ENCODE measurements around the gene ZCCHC10.

DNA sequence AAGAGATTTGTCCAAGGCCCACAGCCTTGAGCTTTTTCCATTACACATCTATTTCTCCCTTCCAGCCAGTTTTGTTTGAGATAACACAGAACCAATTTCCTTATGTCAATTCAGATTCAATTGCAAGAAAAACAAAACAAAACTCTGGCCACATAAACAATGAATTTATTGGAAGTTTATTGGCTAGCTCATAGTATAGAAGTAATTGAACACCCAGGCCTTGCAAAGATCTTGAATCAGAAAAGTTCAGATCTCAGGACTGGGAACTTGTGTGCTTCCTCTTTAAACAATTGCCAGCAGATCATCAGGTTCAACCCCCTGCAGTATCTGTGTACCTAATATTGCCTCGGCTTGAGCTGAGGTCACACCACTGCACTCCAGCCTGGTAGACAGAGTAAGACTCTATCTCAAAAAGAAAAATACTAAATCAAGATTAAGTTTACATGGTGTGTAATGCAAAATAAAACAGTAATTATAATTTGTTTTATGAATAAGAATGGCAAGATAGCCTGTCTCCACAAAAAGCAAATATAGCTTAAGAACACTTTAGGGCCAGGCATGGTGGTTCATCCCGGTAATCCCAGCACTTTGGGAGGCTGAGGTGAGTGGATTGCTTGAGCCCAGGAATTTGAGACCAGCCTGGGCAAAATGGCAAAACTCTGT is 4.1 kb upstream of the ZCCHC10 start:
- TF ChIP-seq, protein P1, sequence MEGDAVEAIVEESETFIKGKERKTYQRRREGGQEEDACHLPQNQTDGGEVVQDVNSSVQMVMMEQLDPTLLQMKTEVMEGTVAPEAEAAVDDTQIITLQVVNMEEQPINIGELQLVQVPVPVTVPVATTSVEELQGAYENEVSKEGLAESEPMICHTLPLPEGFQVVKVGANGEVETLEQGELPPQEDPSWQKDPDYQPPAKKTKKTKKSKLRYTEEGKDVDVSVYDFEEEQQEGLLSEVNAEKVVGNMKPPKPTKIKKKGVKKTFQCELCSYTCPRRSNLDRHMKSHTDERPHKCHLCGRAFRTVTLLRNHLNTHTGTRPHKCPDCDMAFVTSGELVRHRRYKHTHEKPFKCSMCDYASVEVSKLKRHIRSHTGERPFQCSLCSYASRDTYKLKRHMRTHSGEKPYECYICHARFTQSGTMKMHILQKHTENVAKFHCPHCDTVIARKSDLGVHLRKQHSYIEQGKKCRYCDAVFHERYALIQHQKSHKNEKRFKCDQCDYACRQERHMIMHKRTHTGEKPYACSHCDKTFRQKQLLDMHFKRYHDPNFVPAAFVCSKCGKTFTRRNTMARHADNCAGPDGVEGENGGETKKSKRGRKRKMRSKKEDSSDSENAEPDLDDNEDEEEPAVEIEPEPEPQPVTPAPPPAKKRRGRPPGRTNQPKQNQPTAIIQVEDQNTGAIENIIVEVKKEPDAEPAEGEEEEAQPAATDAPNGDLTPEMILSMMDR (conservative IDR thresholded peaks at IDR 0.05 in 1 of 2, IDR thresholded peaks at IDR 0.05 in 1 of 2; ENCODE audit: low read depth in 1 of 2, low read length in 2 of 2), result no peak
- no peak for TF ChIP-seq EZH2 (IDR thresholded peaks at IDR 0.05; ENCODE audit: low read length, missing control alignments)

All from fibroblast of lung (primary cell).